CD8-positive, alpha-beta memory T cell (primary cell): ENCODE results near the gene C11orf52. TPM values are rescaled to one million over a fixed set of nuclear protein-coding genes. Genes with fewer than 3 reads are reported as not detected.

Experiments
- CTCF ChIA-PET: fragments of 350-600 bp; sonication (Branson Sonifier 250); formaldehyde crosslinking; loops from one replicate; lab custom pipeline; 2021; ENCODE audit warnings: antibody characterized with exemption; lab: Charles Lee
- POLR2A ChIA-PET: fragments of 350-600 bp; sonication (Branson Sonifier 250); formaldehyde crosslinking; loops from one replicate; lab custom pipeline; 2021; ENCODE audit warnings: antibody characterized with exemption; lab: Charles Lee
- DNase-seq, 5 donors: peaks; one replicate each; pipeline versions ENCODE4 v3.0.0 to v3.0.0-alpha.2; 2020 to 2022; ENCODE audit warnings: mixed read lengths in 1 of 5
- H3K27ac ChIP-seq: one replicate; pipeline ENCODE4 v1.7.0; 2013; ENCODE audit warnings: low read depth, mild to moderate bottlenecking, low read length, moderate library complexity
- H3K27me3 ChIP-seq: 2 replicates; pipeline ENCODE4 v1.7.0; 2013; ENCODE audit warnings: low read length, mild to moderate bottlenecking; ENCODE audit not compliant: insufficient read depth, poor library complexity, severe bottlenecking
- H3K36me3 ChIP-seq: 2 replicates; pipeline ENCODE4 v1.7.0; 2013; ENCODE audit warnings: mild to moderate bottlenecking, low read length, moderate library complexity; ENCODE audit not compliant: insufficient read depth
- H3K4me1 ChIP-seq: 2 replicates; pipeline ENCODE4 v1.7.0; 2013; ENCODE audit warnings: mild to moderate bottlenecking, low read length, moderate library complexity; ENCODE audit not compliant: insufficient read depth
- H3K4me3 ChIP-seq: 2 replicates; pipeline ENCODE4 v1.7.0; 2013; ENCODE audit warnings: mild to moderate bottlenecking, low read length
- H3K9me3 ChIP-seq: 2 replicates; pipeline ENCODE4 v1.7.0; 2013; ENCODE audit warnings: mild to moderate bottlenecking, low read length
- H3K27ac Mint-ChIP-seq, 8 donors: one replicate each; pipeline ENCODE4 v1.8.0; 2020 to 2021; ENCODE audit warnings: mixed read lengths in 8 of 8, mild to moderate bottlenecking in 6 of 8, inconsistent platforms in 3 of 8, moderate library complexity in 3 of 8
- H3K27me3 Mint-ChIP-seq, 2 donors: one replicate each; pipeline ENCODE4 v1.8.0; 2020 to 2021; ENCODE audit warnings: mixed read lengths in 2 of 2, mild to moderate bottlenecking in 1 of 2, moderate library complexity in 1 of 2
- H3K36me3 Mint-ChIP-seq, 3 donors: one replicate each; pipeline ENCODE4 v1.8.0; 2020 to 2021; ENCODE audit warnings: mixed read lengths in 3 of 3, inconsistent platforms in 1 of 3, mild to moderate bottlenecking in 1 of 3
- H3K4me1 Mint-ChIP-seq, 3 donors: one replicate each; pipeline ENCODE4 v1.8.0; 2020 to 2021; ENCODE audit warnings: mixed read lengths in 3 of 3, inconsistent platforms in 1 of 3, mild to moderate bottlenecking in 1 of 3
- H3K4me3 Mint-ChIP-seq, 7 donors: one replicate each; pipeline ENCODE4 v1.8.0; 2020 to 2021; ENCODE audit warnings: mixed read lengths in 7 of 7, mild to moderate bottlenecking in 6 of 7, moderate library complexity in 4 of 7, inconsistent platforms in 2 of 7
- H3K9me3 Mint-ChIP-seq, 5 donors: one replicate each; pipeline ENCODE4 v1.8.0; 2020 to 2022; ENCODE audit warnings: mixed read lengths in 5 of 5, mild to moderate bottlenecking in 3 of 5, moderate library complexity in 2 of 5, inconsistent platforms in 1 of 5
- polyA plus RNA-seq: library from polyadenylated mRNA; unstranded; fragments of 300-500 nt; fragmentation: Illumina TruSeq; gene quantifications from one replicate; pipeline ENCODE4 v1.2.3, GENCODE V29; 2021
- total RNA-seq, 2 experiments: library from RNA; stranded (reverse); gene quantifications; one replicate each; pipeline ENCODE4 v1.2.3, GENCODE V29; 2021

C11orf52 gene
- total RNA-seq (not detected), polyA plus RNA-seq (not detected)

GRCh38 chr11:111918390-111919256 is at the start of gene C11orf52:
Gene C11orf52, plus strand, starts transcription at chr11:111918913. Its CDS starts 60 bp downstream, at chr11:111918973.
- ChIA-PET CTCF (interaction anchor here (0.8 to 0.9 kb wide), 2 partner anchors 11 to 13 kb away, joined by 3 to 4 read pairs; no protein-coding TSS in a partner anchor), POLR2A (no interaction called here)

GRCh38 chr11:111870113-111870512 is 48.6 kb upstream of the C11orf52 start:
- no peaks in the 10 kb centered on the region for H3K27me3 ChIP-seq
- H3K27ac ChIP-seq, result no peak overlapping the region
- Mint-ChIP-seq H3K27ac (peak overlapping the region in 3 of 8 donors; percentile 24 to 94 (median 35)), H3K4me3 (peak overlapping the region in 5 of 7 donors; percentile 6 to 94 (median 23)), H3K27me3 (peaks cover 0 to 2% of the 10 kb centered on the region in 2 donors), H3K36me3 (peaks cover 4 to 50% (median 12%) of the 10 kb centered on the region in 3 donors), H3K9me3 (no peaks in the 10 kb centered on the region), H3K4me1 (peaks cover 22 to 47% (median 43%) of the 10 kb centered on the region in 3 donors)
- H3K4me3 ChIP-seq, result no peak overlapping the region
- no peak for DNase-seq
- H3K9me3 ChIP-seq, result no peaks in the 10 kb centered on the region
- ChIA-PET CTCF (interaction anchor here (1.0 to 3.3 kb wide), 5 partner anchors 10 to 261 kb away, joined by 3 to 11 read pairs (median 5); partner anchors contain the start of gene CFAP68), POLR2A (interaction anchor here (0.9 kb wide), 1 partner anchor 216 kb away, joined by 3 read pairs; the partner anchor contains the start of genes SDHD and TIMM8B)
- H3K36me3 ChIP-seq, result peaks cover 18% of the 10 kb centered on the region
- H3K4me1 ChIP-seq, result peaks cover 21% of the 10 kb centered on the region

More at GRCh38 chr11:111918390-111919256, at the start of gene C11orf52:
- Histone ChIP-seq H3K27me3 (no peaks in the 10 kb centered on the region), H3K4me1 (no peaks in the 10 kb centered on the region), H3K36me3 (no peaks in the 10 kb centered on the region), H3K4me3 (no peak within 1 kb of the TSS), H3K9me3 (no peaks in the 10 kb centered on the region), H3K27ac (no peak within 1 kb of the TSS)
- peaks cover 28 to 55% of the 10 kb centered on the region in 2 donors for H3K27me3 Mint-ChIP-seq
- H3K36me3 Mint-ChIP-seq, result peaks cover 0 to 2% (median 0%) of the 10 kb centered on the region in 3 donors
- DNase-seq, result no peak
- H3K9me3 Mint-ChIP-seq, result peaks cover 0 to 5% (median 0%) of the 10 kb centered on the region in 5 donors
- H3K4me1 Mint-ChIP-seq, result no peaks in the 10 kb centered on the region
- no peak within 1 kb of the TSS for H3K27ac Mint-ChIP-seq
- H3K4me3 Mint-ChIP-seq, result no peak within 1 kb of the TSS

GRCh38 chr11:111870522-111870885 is 48.2 kb upstream of the C11orf52 start:
- H3K27me3 ChIP-seq, result no peaks in the 10 kb centered on the region
- peak overlapping the region; percentile 25 to 98 (median 97) for H3K27ac Mint-ChIP-seq
- H3K27ac ChIP-seq, result peak overlapping the region; percentile 88
- peaks cover 22 to 47% (median 43%) of the 10 kb centered on the region in 3 donors for H3K4me1 Mint-ChIP-seq
- peak overlapping the region; percentile 81 for H3K4me3 ChIP-seq
- peaks cover 21% of the 10 kb centered on the region for H3K4me1 ChIP-seq
- peaks cover 0 to 2% of the 10 kb centered on the region in 2 donors for H3K27me3 Mint-ChIP-seq
- no peak for DNase-seq
- H3K4me3 Mint-ChIP-seq, result peak overlapping the region; percentile 93 to 96 (median 94)
- CTCF ChIA-PET, result interaction anchor here (1.0 to 3.3 kb wide), 6 partner anchors 9 to 261 kb away, joined by 3 to 11 read pairs (median 4); partner anchors contain the start of gene CFAP68
- no peaks in the 10 kb centered on the region for H3K9me3 ChIP-seq
- H3K36me3 Mint-ChIP-seq, result peaks cover 4 to 50% (median 12%) of the 10 kb centered on the region in 3 donors
- no peaks in the 10 kb centered on the region for H3K9me3 Mint-ChIP-seq
- POLR2A ChIA-PET, result interaction anchor here (0.9 to 2.1 kb wide), 3 partner anchors 10 to 216 kb away, joined by 3 to 17 read pairs (median 7); partner anchors contain the start of genes CFAP68, SDHD and TIMM8B
- H3K36me3 ChIP-seq, result peaks cover 15% of the 10 kb centered on the region

- DNase-seq, result peak; percentile 82 to 92 (median 85)
- peaks cover 22 to 47% (median 43%) of the 10 kb centered on the region in 3 donors for H3K4me1 Mint-ChIP-seq
- POLR2A ChIA-PET, result interaction anchor here (0.6 to 2.1 kb wide), 6 partner anchors 9 to 1470 kb away, joined by 3 to 17 read pairs (median 5); partner anchors contain the start of genes CFAP68, PPP2R1B, SDHD and TIMM8B
- peak within 1 kb of the TSS; percentile 90 to 98 (median 97) for H3K27ac Mint-ChIP-seq
- Histone ChIP-seq H3K36me3 (peaks cover 14% of the 10 kb centered on the region), H3K27ac (peak within 1 kb of the TSS; percentile 88), H3K27me3 (no peaks in the 10 kb centered on the region), H3K9me3 (no peaks in the 10 kb centered on the region), H3K4me3 (peak within 1 kb of the TSS; percentile 81), H3K4me1 (peaks cover 21% of the 10 kb centered on the region)
- H3K36me3 Mint-ChIP-seq, result peaks cover 4 to 51% (median 12%) of the 10 kb centered on the region in 3 donors
- H3K9me3 Mint-ChIP-seq, result no peaks in the 10 kb centered on the region
- peaks cover 0 to 2% of the 10 kb centered on the region in 2 donors for H3K27me3 Mint-ChIP-seq
- CTCF ChIA-PET, result interaction anchor here (0.6 to 3.3 kb wide), 9 partner anchors 9 to 261 kb away, joined by 3 to 11 read pairs (median 3); partner anchors contain the start of gene CFAP68
- peak within 1 kb of the TSS; percentile 93 to 96 (median 94) for H3K4me3 Mint-ChIP-seq
These were observed 47.6 kb upstream of the C11orf52 start, which contains the start of gene ALG9 for GRCh38 chr11:111870886-111871692. Gene ALG9, minus strand, starts transcription at chr11:111871581. Its CDS starts 99 bp downstream, at chr11:111871482.

GRCh38 chr11:111871693-111872161 is 47.0 kb upstream of the C11orf52 start:
- H3K27ac ChIP-seq, result peak overlapping the region; percentile 88
- ChIA-PET CTCF (interaction anchor here (1.1 to 3.3 kb wide), 6 partner anchors 8 to 65 kb away, joined by 3 to 11 read pairs (median 5); partner anchors contain the start of gene CFAP68), POLR2A (interaction anchor here (0.6 to 2.1 kb wide), 6 partner anchors 8 to 1469 kb away, joined by 3 to 17 read pairs (median 5); partner anchors contain the start of genes CFAP68 and PPP2R1B)
- no peaks in the 10 kb centered on the region for H3K9me3 Mint-ChIP-seq
- H3K9me3 ChIP-seq, result no peaks in the 10 kb centered on the region
- peak overlapping the region; percentile 81 for H3K4me3 ChIP-seq
- H3K36me3 Mint-ChIP-seq, result peaks cover 0 to 46% (median 9%) of the 10 kb centered on the region in 3 donors
- H3K4me3 Mint-ChIP-seq, result peak overlapping the region; percentile 93 to 96 (median 94)
- peak overlapping the region; percentile 90 to 97 (median 96) for H3K27ac Mint-ChIP-seq
- H3K4me1 ChIP-seq, result peaks cover 21% of the 10 kb centered on the region
- DNase-seq, result no peak
- H3K27me3 Mint-ChIP-seq, result peaks cover 0 to 2% of the 10 kb centered on the region in 2 donors
- no peaks in the 10 kb centered on the region for H3K27me3 ChIP-seq
- peaks cover 8% of the 10 kb centered on the region for H3K36me3 ChIP-seq
- peaks cover 22 to 42% (median 39%) of the 10 kb centered on the region in 3 donors for H3K4me1 Mint-ChIP-seq

GRCh38 chr11:111878385-111878848 is 40.3 kb upstream of the C11orf52 start:
- CTCF ChIA-PET, result interaction anchor here (0.7 to 1.9 kb wide), 7 partner anchors 15 to 208 kb away, joined by 3 to 8 read pairs (median 3); partner anchors contain the start of genes SDHD and TIMM8B
- POLR2A ChIA-PET, result interaction anchor here (1.1 kb wide), 1 partner anchor 48 kb away, joined by 8 read pairs; no protein-coding TSS in a partner anchor
- Mint-ChIP-seq H3K36me3 (peaks cover 4 to 44% (median 11%) of the 10 kb centered on the region in 3 donors), H3K4me1 (peaks cover 15 to 34% (median 17%) of the 10 kb centered on the region in 3 donors), H3K27me3 (no peaks in the 10 kb centered on the region), H3K9me3 (no peaks in the 10 kb centered on the region), H3K27ac (peak overlapping the region; percentile 95 to 100 (median 100)), H3K4me3 (peak overlapping the region; percentile 88 to 98 (median 94))
- Histone ChIP-seq H3K4me1 (peaks cover 18% of the 10 kb centered on the region), H3K9me3 (no peaks in the 10 kb centered on the region), H3K36me3 (no peaks in the 10 kb centered on the region), H3K4me3 (peak overlapping the region; percentile 84), H3K27me3 (no peaks in the 10 kb centered on the region), H3K27ac (peak overlapping the region; percentile 100)
- DNase-seq, result no peak
